ENCODE measurements around the gene RELN. TPM values are rescaled to one million over a fixed set of nuclear protein-coding genes. Genes with fewer than 3 reads are reported as not detected.
"Not testable (repeated sequence)": the region's sequence is repeated elsewhere in the genome, so short reads cannot be mapped to it uniquely, and the experiment has no call there.

Gene RELN
- total RNA-seq, 4 donors from 2014 or later, result 1.2 to 7.1 (median 3.7) TPM

- ATAC-seq (ENCODE audit: low FRiP score) (no peak), DNase-seq (ENCODE audit: low spot score) (no peak)
- TF ChIP-seq CTCF (IDR thresholded peaks at IDR 0.05), result no peak
Measured at GRCh38 chr7:103524042-103524907, 465.2 kb downstream of the RELN start.

DNA sequence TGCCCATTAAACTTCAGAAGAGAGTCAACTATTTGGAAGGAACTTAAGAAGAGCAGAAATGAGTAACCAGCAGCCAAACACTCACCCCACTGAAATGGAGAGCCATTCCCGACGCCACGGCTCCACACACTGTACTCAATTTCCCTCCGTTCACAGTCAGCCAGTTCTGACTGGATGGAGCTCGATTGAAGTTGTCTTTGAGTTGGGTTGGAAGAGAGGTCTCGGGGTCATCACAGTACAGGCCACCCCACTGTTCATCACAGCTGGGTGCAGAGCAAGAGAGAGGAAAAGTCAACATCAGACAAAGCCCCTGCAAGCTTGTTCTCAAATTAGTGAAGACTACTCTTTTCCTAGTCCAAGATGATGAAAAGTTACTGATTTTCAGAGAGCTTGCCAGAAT, 467.5 kb downstream of the RELN start:
- ATAC-seq (ENCODE audit: low FRiP score) (no peak), DNase-seq (ENCODE audit: low spot score) (no peak)
- no peak for TF ChIP-seq CTCF (IDR thresholded peaks at IDR 0.05)

GRCh38 chr7:103504505-103505135, 484.8 kb downstream of the RELN start:
- no peak for TF ChIP-seq CTCF (IDR thresholded peaks at IDR 0.05)
- ATAC-seq (ENCODE audit: low FRiP score) (no peak), DNase-seq (ENCODE audit: low spot score) (no peak)

DNA sequence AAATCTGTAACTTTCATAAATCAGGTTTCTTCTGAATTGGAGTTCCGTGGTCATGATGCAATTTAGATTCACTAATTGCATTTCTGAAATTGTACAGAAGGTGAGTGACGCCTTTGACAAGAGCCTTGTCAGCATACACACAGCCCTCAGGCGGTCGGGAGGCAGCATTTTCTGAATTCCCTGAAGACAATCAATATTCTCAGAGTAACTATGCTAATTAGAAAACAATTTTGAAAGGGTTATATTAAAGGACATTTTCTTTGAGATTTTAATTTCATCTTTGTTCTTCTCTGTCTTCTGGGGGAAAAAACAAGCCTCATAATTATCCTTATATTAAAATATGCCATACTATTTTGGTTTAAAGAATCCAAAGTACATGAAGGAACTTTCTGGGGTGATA, 488.3 kb downstream of the RELN start:
- no peak for DNase-seq (ENCODE audit: low spot score)
- TF ChIP-seq CTCF (IDR thresholded peaks at IDR 0.05), result no peak
- ATAC-seq (ENCODE audit: low FRiP score), result no peak

GRCh38 chr7:103499976-103500375, 489.5 kb downstream of the RELN start:
- no peak for ATAC-seq (ENCODE audit: low FRiP score)
- no peak for TF ChIP-seq CTCF (IDR thresholded peaks at IDR 0.05)
- no peak for DNase-seq (ENCODE audit: low spot score)

DNA sequence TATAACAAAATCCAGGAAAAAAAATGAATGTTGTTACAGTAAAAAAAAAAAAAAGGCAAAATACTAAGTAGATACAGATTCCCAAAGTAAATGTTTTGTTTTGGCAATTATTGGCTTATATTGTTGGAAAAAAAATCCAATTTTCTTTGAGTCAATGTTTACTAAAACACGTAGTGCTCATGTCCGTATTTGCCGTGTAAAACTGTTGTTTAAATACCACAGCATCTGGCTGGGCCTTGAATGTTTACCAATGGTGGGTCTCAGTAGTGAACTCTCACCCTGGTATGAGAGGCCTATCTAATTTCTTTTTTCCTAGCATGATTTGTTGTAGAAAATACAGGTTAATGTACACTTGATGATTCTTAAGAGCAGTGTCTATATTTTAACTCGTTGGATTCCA, 502.0 kb downstream of the RELN start:
- ATAC-seq (ENCODE audit: low FRiP score), result no peak
- TF ChIP-seq CTCF (IDR thresholded peaks at IDR 0.05), result no peak
- no peak for DNase-seq (ENCODE audit: low spot score)

- DNase-seq (ENCODE audit: low spot score); ATAC-seq (ENCODE audit: low FRiP score): not testable (repeated sequence)
Measured at GRCh38 chr7:103486873-103487272, 502.6 kb downstream of the RELN start.

All from omental fat pad (tissue), 4 donors.